Pancreas (tissue), 10 donors: ENCODE data around the gene PPP5C. TPM values are rescaled to one million over a fixed set of nuclear protein-coding genes. Genes with fewer than 3 reads are reported as not detected.

Experiments used
- ATAC-seq, 4 donors: fragments of 200-7000 bp; cut with Tn5 transposase; one replicate each; pipeline versions ENCODE4 v1.8.0 to v1.9.1; 2020; ENCODE audit warnings: mild to moderate bottlenecking in 4 of 4, moderate library complexity in 4 of 4
- DNase-seq, 6 donors: peaks; one replicate each; pipeline ENCODE4 v3.0.0-alpha.2; 2020
- FAIRE-seq: peaks from 2 replicates; lab custom pipeline; 2012; peaks lifted over from hg19 to GRCh38; lab: Jason Lieb, UNC
- H3K27ac ChIP-seq, 4 donors: fragments of 200-600 bp; sonication (generic); 1 replicate in 3 of 4; 2 replicates in 1 of 4; pipeline versions ENCODE4 v1.5.0 to v1.8.0; 2020
- H3K27me3 ChIP-seq, 4 donors: fragments of 200-600 bp; one replicate each; pipeline ENCODE4 v1.8.0; 2021
- H3K36me3 ChIP-seq, 3 donors: fragments of 200-600 bp; sonication (generic) in 1 of 3; one replicate each; pipeline versions ENCODE4 v1.5.0 to v1.8.0; 2020 to 2021
- H3K4me1 ChIP-seq, 3 donors: fragments of 200-600 bp; one replicate each; pipeline ENCODE4 v1.8.0; 2021
- H3K4me3 ChIP-seq, 4 donors: fragments of 200-600 bp; sonication (generic) in 2 of 4; one replicate each; pipeline versions ENCODE4 v1.5.0 to v1.8.0; 2020 to 2021
- H3K9me3 ChIP-seq, 4 donors: fragments of 200-600 bp; one replicate each; pipeline ENCODE4 v1.8.0; 2021
- CTCF ChIP-seq, 4 donors: fragments of 200-600 bp; sonication (generic) in 3 of 4; IDR thresholded peaks; one replicate each; pipeline versions ENCODE4 v1.5.0 to v1.8.0; 2021; ENCODE audit warnings: antibody characterized with exemption in 4 of 4
- WGBS, 2 donors: extraction: QIAGEN DNeasy Blood & Tissue Kit; methylation state at CpG; one replicate each; pipeline ENCODE4 v1.1.7; 2013; 5-methylcytosine and 5-hydroxymethylcytosine counted together
- intact Hi-C, 3 donors: fragments of 100-400 bp; cut with DNase I; formaldehyde crosslinking; loops; one replicate each; pipeline versions ENCODE4 v1.11.1 to v1.14.2; 2022
- polyA plus RNA-seq, 2 donors: library from polyadenylated mRNA; stranded (reverse); fragments of 200-250 nt; gene quantifications; one replicate each; pipeline ENCODE4 v1.2.3, GENCODE V29; 2013
- total RNA-seq, 6 donors: library from RNA; stranded (reverse); fragmentation: NEBNext Ultra II Directional in 4 of 6; extraction: Animal tissue kit (Norgen Biotek cat#: 25700) in 4 of 6; gene quantifications; one replicate each; pipeline versions ENCODE4 v1.2.1 to v1.2.4, GENCODE V29; 2021 to 2023
- donor health status: healthy with polysubstance abuse.
- donor health status: DM: no; HTN: no; CAD: no; lungs with moderate emphysema.
- donor health status: DM: no; HTN: no; CAD: no.
- donor health status: control.
- donor health status: control.
- donor health status: Bipolar disorder and iron deficiency.
- donor health status: DM: yes; HTN: yes; CAD: no.
- donor health status: DM: no; HTN: no; CAD: no.
- donor health status: DM: no; HTN: no; CAD: no.
- donor health status: DM: yes; HTN: yes; CAD: no.

The PPP5C gene
- total and polyA plus RNA-seq, 8 donors = 16.7 to 53.9 (median 23.8) TPM

- TF ChIP-seq CTCF (IDR thresholded peaks at IDR 0.05) = no peak
- no peak overlapping the region for H3K4me3 ChIP-seq
- H3K36me3 ChIP-seq = no peaks in the 10 kb centered on the region
- FAIRE-seq (no peak), ATAC-seq (peak in 1 of 4 donors; percentile 4), DNase-seq (no peak)
- H3K9me3 ChIP-seq = no peaks in the 10 kb centered on the region
- H3K27me3 ChIP-seq = no peaks in the 10 kb centered on the region
- peak overlapping the region in 3 of 4 donors; percentile 10 to 65 (median 28) for H3K27ac ChIP-seq
- H3K4me1 ChIP-seq = peaks cover 3 to 16% (median 6%) of the 10 kb centered on the region in 3 donors
- WGBS, 2 donors = 49 to 55% methylated on average over 7 of the region's 7 CpGs
- intact Hi-C loops = no loop called here
Observed at GRCh38 chr19:46299695-46300094, 47.2 kb upstream of the PPP5C start.

GRCh38 chr19:46303322-46303690 is 43.6 kb upstream of the PPP5C start:
- Histone ChIP-seq H3K9me3 (no peaks in the 10 kb centered on the region), H3K4me3 (peak overlapping the region in 1 of 4 donors; percentile 22), H3K36me3 (no peaks in the 10 kb centered on the region), H3K4me1 (peaks cover 3 to 16% (median 6%) of the 10 kb centered on the region in 3 donors), H3K27ac (peak overlapping the region in 1 of 4 donors; percentile 22), H3K27me3 (no peaks in the 10 kb centered on the region)
- 78 to 80% methylated on average over 9 to 10 of the region's 10 CpGs for WGBS, 2 donors
- intact Hi-C loops = no loop called here
- ATAC-seq (no peak), DNase-seq (no peak), FAIRE-seq (no peak)
- TF ChIP-seq CTCF (IDR thresholded peaks at IDR 0.05) = no peak

DNA sequence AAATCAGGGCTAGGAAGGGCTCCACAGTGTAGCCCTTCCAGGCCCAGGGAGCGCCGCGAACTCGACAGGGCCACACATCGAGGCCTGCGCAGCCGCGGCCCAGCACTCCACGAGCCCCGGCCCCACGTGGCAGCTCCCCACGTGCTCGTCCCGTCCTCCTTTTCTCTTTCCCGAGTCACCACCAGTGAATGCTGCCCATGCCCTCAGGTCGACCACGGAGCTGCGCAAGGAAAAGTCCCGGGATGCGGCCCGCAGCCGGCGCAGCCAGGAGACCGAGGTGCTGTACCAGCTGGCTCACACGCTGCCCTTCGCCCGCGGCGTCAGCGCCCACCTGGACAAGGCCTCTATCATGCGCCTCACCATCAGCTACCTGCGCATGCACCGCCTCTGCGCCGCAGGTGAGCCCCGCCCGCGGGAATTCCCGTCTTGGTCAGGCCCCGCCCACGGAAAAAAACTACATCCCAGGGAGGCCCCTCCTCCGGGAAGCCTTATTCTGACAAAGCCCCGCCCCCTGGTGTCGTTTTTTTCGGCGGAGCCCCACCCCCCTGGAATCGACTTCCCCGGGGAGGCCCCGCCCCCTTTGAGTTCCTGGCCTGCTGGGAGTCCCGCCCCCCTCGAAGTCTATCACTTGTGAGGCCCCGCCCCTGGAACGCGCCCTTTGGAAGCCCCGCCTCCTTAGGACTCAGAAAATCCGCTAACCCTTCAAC is 43.0 kb upstream of the PPP5C start:
- no peak for TF ChIP-seq CTCF (IDR thresholded peaks at IDR 0.05)
- peaks cover 3 to 11% (median 6%) of the 10 kb centered on the region in 3 donors for H3K4me1 ChIP-seq
- H3K27me3 ChIP-seq = no peaks in the 10 kb centered on the region
- DNase-seq (peak; percentile 73 to 90 (median 83)), FAIRE-seq (no peak), ATAC-seq (peak; percentile 33 to 81 (median 60))
- no peaks in the 10 kb centered on the region for H3K9me3 ChIP-seq
- intact Hi-C loops = no loop called here
- 38 to 39% methylated on average over 55 to 56 of the region's 56 CpGs for WGBS, 2 donors
- H3K27ac ChIP-seq = peak overlapping the region in 1 of 4 donors; percentile 22
- no peaks in the 10 kb centered on the region for H3K36me3 ChIP-seq
- peak overlapping the region in 1 of 4 donors; percentile 22 for H3K4me3 ChIP-seq

- no peak for DNase-seq
- H3K27ac ChIP-seq = no peak overlapping the region
- no peak for ATAC-seq
- FAIRE-seq = no peak
- H3K27me3 ChIP-seq = no peaks in the 10 kb centered on the region
- no peaks in the 10 kb centered on the region for H3K9me3 ChIP-seq
- H3K4me1 ChIP-seq = peaks cover 0 to 3% (median 0%) of the 10 kb centered on the region in 3 donors
- no peaks in the 10 kb centered on the region for H3K36me3 ChIP-seq
- 92 to 94% methylated on average over 3 of the region's 3 CpGs for WGBS, 2 donors
- H3K4me3 ChIP-seq = no peak overlapping the region
- no peak for TF ChIP-seq CTCF (IDR thresholded peaks at IDR 0.05)
- intact Hi-C loops = no loop called here
Observed at GRCh38 chr19:46306501-46306900, 40.4 kb upstream of the PPP5C start.

DNA sequence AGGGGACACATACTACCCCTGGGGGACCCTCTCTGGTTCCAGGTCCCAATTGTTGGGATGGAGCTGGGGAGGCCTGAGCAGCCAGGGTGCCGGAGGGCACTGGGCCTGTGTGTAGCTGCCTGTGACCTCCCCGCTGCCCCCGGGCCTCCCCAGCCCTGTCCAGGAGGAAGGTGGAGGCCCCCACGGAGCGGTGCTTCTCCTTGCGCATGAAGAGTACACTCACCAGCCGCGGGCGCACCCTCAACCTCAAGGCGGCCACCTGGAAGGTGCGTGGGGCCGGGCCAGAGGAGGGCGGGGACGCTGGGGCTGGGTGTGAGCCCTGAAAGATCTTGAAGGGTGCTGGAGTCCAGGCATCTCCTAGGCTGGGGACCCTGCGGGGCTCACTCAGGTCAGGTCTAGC is 38.4 kb upstream of the PPP5C start:
- H3K36me3 ChIP-seq = no peaks in the 10 kb centered on the region
- no peak for TF ChIP-seq CTCF (IDR thresholded peaks at IDR 0.05)
- FAIRE-seq (no peak), DNase-seq (peak in 1 of 6 donors; percentile 61), ATAC-seq (no peak)
- H3K9me3 ChIP-seq = no peaks in the 10 kb centered on the region
- H3K4me1 ChIP-seq = no peaks in the 10 kb centered on the region
- H3K27ac ChIP-seq = no peak overlapping the region
- no peaks in the 10 kb centered on the region for H3K27me3 ChIP-seq
- intact Hi-C loops = no loop called here
- WGBS, 2 donors = 85 to 93% methylated on average over 13 to 15 of the region's 15 CpGs
- no peak overlapping the region for H3K4me3 ChIP-seq
